ENCODE measurements around the gene MAP6. TPM values are rescaled to one million over a fixed set of nuclear protein-coding genes. Genes with fewer than 3 reads are reported as not detected.

The MAP6 gene
- polyA plus RNA-seq, 1 donor (not counting 4 experiments of a cell fraction or from before 2014, with no cell fraction given): 1.7 TPM

DNA sequence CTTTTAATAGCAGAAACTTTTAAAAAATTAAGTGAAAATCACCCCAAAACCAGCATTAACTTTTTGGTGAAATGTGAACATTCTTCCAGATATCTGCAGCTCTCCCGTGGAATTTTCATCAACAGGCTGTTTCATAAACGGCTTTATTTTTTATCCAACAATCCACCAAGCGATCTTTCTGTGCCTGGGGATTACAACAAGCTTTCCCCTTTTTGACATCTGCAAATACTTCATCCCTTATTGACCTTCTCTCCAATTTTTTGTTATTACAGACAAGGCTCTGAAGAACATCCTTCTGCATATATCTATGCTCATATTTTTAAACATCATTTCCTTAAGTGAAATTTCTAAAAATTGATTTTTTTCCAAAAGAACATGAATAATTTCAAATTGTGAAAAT, 112.6 kb downstream of the MAP6 start:
- no peaks in the 10 kb centered on the region for H3K79me2 ChIP-seq (ENCODE audit: control insufficient read depth, insufficient read depth, low read length)
- H3K27ac ChIP-seq (ENCODE audit: control insufficient read depth, insufficient read depth, low read length): no peak overlapping the region
- DNase-seq (ENCODE audit: low read depth, low spot score) (no peak), FAIRE-seq (no peak)
- H2AFZ ChIP-seq (ENCODE audit: control insufficient read depth, low read length): no peak overlapping the region
- H3K9me3 ChIP-seq (ENCODE audit: control insufficient read depth, low read depth, low read length): no peaks in the 10 kb centered on the region
- no peak for TF ChIP-seq EZH2 (IDR thresholded peaks at IDR 0.05; ENCODE audit: low read length)
- TF ChIP-seq, protein P1, sequence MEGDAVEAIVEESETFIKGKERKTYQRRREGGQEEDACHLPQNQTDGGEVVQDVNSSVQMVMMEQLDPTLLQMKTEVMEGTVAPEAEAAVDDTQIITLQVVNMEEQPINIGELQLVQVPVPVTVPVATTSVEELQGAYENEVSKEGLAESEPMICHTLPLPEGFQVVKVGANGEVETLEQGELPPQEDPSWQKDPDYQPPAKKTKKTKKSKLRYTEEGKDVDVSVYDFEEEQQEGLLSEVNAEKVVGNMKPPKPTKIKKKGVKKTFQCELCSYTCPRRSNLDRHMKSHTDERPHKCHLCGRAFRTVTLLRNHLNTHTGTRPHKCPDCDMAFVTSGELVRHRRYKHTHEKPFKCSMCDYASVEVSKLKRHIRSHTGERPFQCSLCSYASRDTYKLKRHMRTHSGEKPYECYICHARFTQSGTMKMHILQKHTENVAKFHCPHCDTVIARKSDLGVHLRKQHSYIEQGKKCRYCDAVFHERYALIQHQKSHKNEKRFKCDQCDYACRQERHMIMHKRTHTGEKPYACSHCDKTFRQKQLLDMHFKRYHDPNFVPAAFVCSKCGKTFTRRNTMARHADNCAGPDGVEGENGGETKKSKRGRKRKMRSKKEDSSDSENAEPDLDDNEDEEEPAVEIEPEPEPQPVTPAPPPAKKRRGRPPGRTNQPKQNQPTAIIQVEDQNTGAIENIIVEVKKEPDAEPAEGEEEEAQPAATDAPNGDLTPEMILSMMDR (optimal IDR thresholded peaks at IDR 0.05 in 1 of 3, IDR thresholded peaks at IDR 0.05 in 1 of 3, conservative IDR thresholded peaks at IDR 0.05 in 1 of 3; ENCODE audit: extremely low read depth in 1 of 3, insufficient read depth in 2 of 3, low read length in 3 of 3): no peak
- H3K27me3 ChIP-seq (ENCODE audit: control insufficient read depth, extremely low read depth, insufficient read depth, low read length): no peaks in the 10 kb centered on the region
- dilution Hi-C loops (cut with MboI; ENCODE audit: extremely low pct_ligation_motif_present, low sequenced_read_pairs): no loop called here
- H3K36me3 ChIP-seq (ENCODE audit: control insufficient read depth in 2 of 2, extremely low read depth in 1 of 2, insufficient read depth in 2 of 2, low read length in 2 of 2): no peaks in the 10 kb centered on the region
- H3K9me1 ChIP-seq (ENCODE audit: control insufficient read depth, extremely low read depth, insufficient read depth, low read length): no peaks in the 10 kb centered on the region
- peaks cover 26% of the 10 kb centered on the region for H3K4me1 ChIP-seq (ENCODE audit: control insufficient read depth, extremely low read depth, insufficient read depth, low read length)
- no peak overlapping the region for H3K4me3 ChIP-seq (ENCODE audit: control insufficient read depth in 2 of 3, extremely low read depth in 1 of 3, insufficient read depth in 2 of 3, low read depth in 1 of 3, low read length in 3 of 3)
- H4K20me1 ChIP-seq (ENCODE audit: control insufficient read depth, extremely low read depth, insufficient read depth, low read length): no peaks in the 10 kb centered on the region
- no peak overlapping the region for H3K9ac ChIP-seq (ENCODE audit: control insufficient read depth, extremely low read depth, insufficient read depth, low read length)
- H3K4me2 ChIP-seq (ENCODE audit: control insufficient read depth, extremely low read depth, insufficient read depth, low read depth, low read length): no peak overlapping the region

DNA sequence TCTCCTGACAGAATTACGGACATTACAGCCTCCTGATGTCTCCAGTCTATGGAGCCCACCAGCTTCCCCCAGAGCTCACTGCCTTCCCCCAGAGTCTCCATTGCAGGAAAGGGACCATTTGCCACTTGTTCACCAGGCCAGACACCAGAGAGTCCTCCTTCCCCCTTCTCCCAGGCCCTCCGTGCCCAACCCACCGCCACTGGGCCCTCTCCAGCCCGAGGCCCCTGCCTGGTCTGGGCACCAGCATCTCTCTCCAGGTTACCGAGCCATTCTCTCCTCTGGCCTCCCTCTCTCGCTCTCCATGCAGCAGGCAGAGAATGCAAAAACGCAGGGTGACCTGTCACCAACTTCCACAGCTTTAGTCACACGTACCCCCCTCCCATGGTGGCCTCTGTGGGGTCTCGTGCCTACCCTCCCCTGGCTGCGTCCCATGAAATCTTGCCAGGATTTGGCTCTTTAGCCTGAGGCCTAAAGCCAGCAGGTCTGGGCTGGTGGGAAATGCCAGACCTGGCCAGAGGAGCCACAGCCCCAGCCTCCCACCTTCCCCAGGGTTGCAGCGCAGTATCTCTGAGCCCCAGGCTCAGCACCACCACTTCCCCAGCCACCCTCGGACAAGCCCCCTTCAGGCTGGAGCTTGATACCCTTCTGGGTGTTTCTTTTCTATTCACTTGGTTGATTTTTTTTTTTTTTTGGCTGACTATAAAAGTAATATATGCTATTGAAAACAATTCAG, 113.6 kb downstream of the MAP6 start:
- Histone ChIP-seq H3K36me3 (ENCODE audit: control insufficient read depth in 2 of 2, extremely low read depth in 1 of 2, insufficient read depth in 2 of 2, low read length in 2 of 2) (no peaks in the 10 kb centered on the region), H3K4me1 (ENCODE audit: control insufficient read depth, extremely low read depth, insufficient read depth, low read length) (peaks cover 26% of the 10 kb centered on the region), H3K9ac (ENCODE audit: control insufficient read depth, extremely low read depth, insufficient read depth, low read length) (no peak overlapping the region), H3K4me2 (ENCODE audit: control insufficient read depth, extremely low read depth, insufficient read depth, low read depth, low read length) (no peak overlapping the region), H3K9me3 (ENCODE audit: control insufficient read depth, low read depth, low read length) (no peaks in the 10 kb centered on the region), H4K20me1 (ENCODE audit: control insufficient read depth, extremely low read depth, insufficient read depth, low read length) (no peaks in the 10 kb centered on the region), H2AFZ (ENCODE audit: control insufficient read depth, low read length) (no peak overlapping the region), H3K27me3 (ENCODE audit: control insufficient read depth, extremely low read depth, insufficient read depth, low read length) (no peaks in the 10 kb centered on the region), H3K27ac (ENCODE audit: control insufficient read depth, insufficient read depth, low read length) (no peak overlapping the region), H3K79me2 (ENCODE audit: control insufficient read depth, insufficient read depth, low read length) (no peaks in the 10 kb centered on the region), H3K4me3 (ENCODE audit: control insufficient read depth in 2 of 3, extremely low read depth in 1 of 3, insufficient read depth in 2 of 3, low read depth in 1 of 3, low read length in 3 of 3) (no peak overlapping the region), H3K9me1 (ENCODE audit: control insufficient read depth, extremely low read depth, insufficient read depth, low read length) (no peaks in the 10 kb centered on the region)
- DNase-seq (ENCODE audit: low read depth, low spot score) (no peak), FAIRE-seq (no peak)
- TF ChIP-seq, protein P1 (optimal IDR thresholded peaks at IDR 0.05 in 1 of 3, IDR thresholded peaks at IDR 0.05 in 1 of 3, conservative IDR thresholded peaks at IDR 0.05 in 1 of 3; ENCODE audit: extremely low read depth in 1 of 3, insufficient read depth in 2 of 3, low read length in 3 of 3): no peak
- no peak for TF ChIP-seq EZH2 (IDR thresholded peaks at IDR 0.05; ENCODE audit: low read length)
- dilution Hi-C loops (cut with MboI; ENCODE audit: extremely low pct_ligation_motif_present, low sequenced_read_pairs): no loop called here

Data from keratinocyte (primary cell).